ENCODE measurements around the gene NOTCH3. TPM values are rescaled to one million over a fixed set of nuclear protein-coding genes. Genes with fewer than 3 reads are reported as not detected.
A peak's percentile ranks its signal among the peaks of the same experiment; 100 is the strongest.

NOTCH3 gene
- total RNA-seq, 1 experiment from 2014 or later, result 153 TPM

- POLR2A ChIA-PET, result no interaction called here
- TF ChIP-seq, protein P1, sequence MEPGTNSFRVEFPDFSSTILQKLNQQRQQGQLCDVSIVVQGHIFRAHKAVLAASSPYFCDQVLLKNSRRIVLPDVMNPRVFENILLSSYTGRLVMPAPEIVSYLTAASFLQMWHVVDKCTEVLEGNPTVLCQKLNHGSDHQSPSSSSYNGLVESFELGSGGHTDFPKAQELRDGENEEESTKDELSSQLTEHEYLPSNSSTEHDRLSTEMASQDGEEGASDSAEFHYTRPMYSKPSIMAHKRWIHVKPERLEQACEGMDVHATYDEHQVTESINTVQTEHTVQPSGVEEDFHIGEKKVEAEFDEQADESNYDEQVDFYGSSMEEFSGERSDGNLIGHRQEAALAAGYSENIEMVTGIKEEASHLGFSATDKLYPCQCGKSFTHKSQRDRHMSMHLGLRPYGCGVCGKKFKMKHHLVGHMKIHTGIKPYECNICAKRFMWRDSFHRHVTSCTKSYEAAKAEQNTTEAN (CRISPR knock-in tag; IDR thresholded peaks at IDR 0.05), result no peak
- TF ChIP-seq CREB1 (CRISPR knock-in tag; IDR thresholded peaks at IDR 0.05) (no peak), USF2 (CRISPR knock-in tag; IDR thresholded peaks at IDR 0.05) (no peak), NFATC4 (CRISPR knock-in tag; IDR thresholded peaks at IDR 0.05) (no peak), ZNF263 (CRISPR knock-in tag; IDR thresholded peaks at IDR 0.05; ENCODE audit: low read depth) (no peak), EMX1 (CRISPR knock-in tag; IDR thresholded peaks at IDR 0.05) (no peak), CTCF (IDR thresholded peaks at IDR 0.05) (no peak)
- TF ChIP-seq, protein P2, sequence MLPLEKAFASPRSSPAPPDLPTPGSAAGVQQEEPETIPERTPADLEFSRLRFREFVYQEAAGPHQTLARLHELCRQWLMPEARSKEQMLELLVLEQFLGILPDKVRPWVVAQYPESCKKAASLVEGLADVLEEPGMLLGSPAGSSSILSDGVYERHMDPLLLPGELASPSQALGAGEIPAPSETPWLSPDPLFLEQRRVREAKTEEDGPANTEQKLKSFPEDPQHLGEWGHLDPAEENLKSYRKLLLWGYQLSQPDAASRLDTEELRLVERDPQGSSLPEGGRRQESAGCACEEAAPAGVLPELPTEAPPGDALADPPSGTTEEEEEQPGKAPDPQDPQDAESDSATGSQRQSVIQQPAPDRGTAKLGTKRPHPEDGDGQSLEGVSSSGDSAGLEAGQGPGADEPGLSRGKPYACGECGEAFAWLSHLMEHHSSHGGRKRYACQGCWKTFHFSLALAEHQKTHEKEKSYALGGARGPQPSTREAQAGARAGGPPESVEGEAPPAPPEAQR (CRISPR knock-in tag; IDR thresholded peaks at IDR 0.05), result no peak
- DNase-seq (ENCODE audit: low spot score) (no peak), ATAC-seq (no peak)
- Mint-ChIP-seq H3K27ac (no peak overlapping the region), H3K36me3 (peaks cover 40% of the 10 kb centered on the region), H3K27me3 (ENCODE audit: low read depth) (no peaks in the 10 kb centered on the region), H3K4me1 (peaks cover 6% of the 10 kb centered on the region; the same call in 1 of the 2 replicates), H3K4me3 (no peak overlapping the region), H3K9me3 (no peaks in the 10 kb centered on the region)
- CTCF ChIA-PET, result interaction anchor here (0.6 to 2.6 kb wide), 16 partner anchors 11 to 332 kb away, joined by 3 to 19 read pairs (median 4); partner anchors contain the start of gene EPHX3
Observed at GRCh38 chr19:15173746-15174404, 26.9 kb downstream of the NOTCH3 start.

GRCh38 chr19:15170345-15170744 is 30.4 kb downstream of the NOTCH3 start:
- Mint-ChIP-seq H3K36me3 (peaks cover 60% of the 10 kb centered on the region), H3K9me3 (peaks cover 18% of the 10 kb centered on the region), H3K27me3 (ENCODE audit: low read depth) (no peaks in the 10 kb centered on the region), H3K4me1 (no peaks in the 10 kb centered on the region), H3K4me3 (no peak overlapping the region), H3K27ac (no peak overlapping the region)
- CTCF ChIA-PET, result interaction anchor here (0.6 to 1.4 kb wide), 6 partner anchors 9 to 384 kb away, joined by 3 to 8 read pairs (median 4); no protein-coding TSS in a partner anchor
- DNase-seq (ENCODE audit: low spot score) (peak; percentile 82), ATAC-seq (peak; percentile 96)
- POLR2A ChIA-PET, result interaction anchor here (1.2 kb wide), 1 partner anchor 25 kb away, joined by 3 read pairs; no protein-coding TSS in a partner anchor
- no peak for TF ChIP-seq RORB (CRISPR knock-in tag; IDR thresholded peaks at IDR 0.05)
- TF ChIP-seq TP53 (CRISPR knock-in tag; IDR thresholded peaks at IDR 0.05), result no peak
- TF ChIP-seq NR1H2 (CRISPR knock-in tag; IDR thresholded peaks at IDR 0.05), result no peak
- TF ChIP-seq, protein P3, sequence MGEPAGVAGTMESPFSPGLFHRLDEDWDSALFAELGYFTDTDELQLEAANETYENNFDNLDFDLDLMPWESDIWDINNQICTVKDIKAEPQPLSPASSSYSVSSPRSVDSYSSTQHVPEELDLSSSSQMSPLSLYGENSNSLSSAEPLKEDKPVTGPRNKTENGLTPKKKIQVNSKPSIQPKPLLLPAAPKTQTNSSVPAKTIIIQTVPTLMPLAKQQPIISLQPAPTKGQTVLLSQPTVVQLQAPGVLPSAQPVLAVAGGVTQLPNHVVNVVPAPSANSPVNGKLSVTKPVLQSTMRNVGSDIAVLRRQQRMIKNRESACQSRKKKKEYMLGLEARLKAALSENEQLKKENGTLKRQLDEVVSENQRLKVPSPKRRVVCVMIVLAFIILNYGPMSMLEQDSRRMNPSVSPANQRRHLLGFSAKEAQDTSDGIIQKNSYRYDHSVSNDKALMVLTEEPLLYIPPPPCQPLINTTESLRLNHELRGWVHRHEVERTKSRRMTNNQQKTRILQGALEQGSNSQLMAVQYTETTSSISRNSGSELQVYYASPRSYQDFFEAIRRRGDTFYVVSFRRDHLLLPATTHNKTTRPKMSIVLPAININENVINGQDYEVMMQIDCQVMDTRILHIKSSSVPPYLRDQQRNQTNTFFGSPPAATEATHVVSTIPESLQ (CRISPR knock-in tag; IDR thresholded peaks at IDR 0.05), result no peak
- TF ChIP-seq TEAD4 (CRISPR knock-in tag; IDR thresholded peaks at IDR 0.05), result no peak
- TF ChIP-seq RELA (CRISPR knock-in tag; IDR thresholded peaks at IDR 0.05; ENCODE audit: borderline replicate concordance), result no peak
- TF ChIP-seq ZNF317 (CRISPR knock-in tag; IDR thresholded peaks at IDR 0.05; ENCODE audit: borderline replicate concordance, low read depth), result no peak
- no peak for TF ChIP-seq MYBL2 (CRISPR knock-in tag; IDR thresholded peaks at IDR 0.05)
- no peak for TF ChIP-seq NFE2L1 (CRISPR knock-in tag; IDR thresholded peaks at IDR 0.05)
- TF ChIP-seq, protein P4, sequence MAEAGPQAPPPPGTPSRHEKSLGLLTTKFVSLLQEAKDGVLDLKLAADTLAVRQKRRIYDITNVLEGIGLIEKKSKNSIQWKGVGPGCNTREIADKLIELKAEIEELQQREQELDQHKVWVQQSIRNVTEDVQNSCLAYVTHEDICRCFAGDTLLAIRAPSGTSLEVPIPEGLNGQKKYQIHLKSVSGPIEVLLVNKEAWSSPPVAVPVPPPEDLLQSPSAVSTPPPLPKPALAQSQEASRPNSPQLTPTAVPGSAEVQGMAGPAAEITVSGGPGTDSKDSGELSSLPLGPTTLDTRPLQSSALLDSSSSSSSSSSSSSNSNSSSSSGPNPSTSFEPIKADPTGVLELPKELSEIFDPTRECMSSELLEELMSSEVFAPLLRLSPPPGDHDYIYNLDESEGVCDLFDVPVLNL (CRISPR knock-in tag; IDR thresholded peaks at IDR 0.05; ENCODE audit: borderline replicate concordance, low read depth), result no peak
- TF ChIP-seq, protein P5, sequence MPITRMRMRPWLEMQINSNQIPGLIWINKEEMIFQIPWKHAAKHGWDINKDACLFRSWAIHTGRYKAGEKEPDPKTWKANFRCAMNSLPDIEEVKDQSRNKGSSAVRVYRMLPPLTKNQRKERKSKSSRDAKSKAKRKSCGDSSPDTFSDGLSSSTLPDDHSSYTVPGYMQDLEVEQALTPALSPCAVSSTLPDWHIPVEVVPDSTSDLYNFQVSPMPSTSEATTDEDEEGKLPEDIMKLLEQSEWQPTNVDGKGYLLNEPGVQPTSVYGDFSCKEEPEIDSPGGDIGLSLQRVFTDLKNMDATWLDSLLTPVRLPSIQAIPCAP (CRISPR knock-in tag; IDR thresholded peaks at IDR 0.05), result no peak
- no peak for TF ChIP-seq ZBTB21 (CRISPR knock-in tag; IDR thresholded peaks at IDR 0.05; ENCODE audit: borderline replicate concordance)
- no peak for TF ChIP-seq KAT7 (CRISPR knock-in tag; IDR thresholded peaks at IDR 0.05; ENCODE audit: borderline replicate concordance)
- no peak for TF ChIP-seq HMGXB4 (CRISPR knock-in tag; IDR thresholded peaks at IDR 0.05)
- TF ChIP-seq, protein P6, sequence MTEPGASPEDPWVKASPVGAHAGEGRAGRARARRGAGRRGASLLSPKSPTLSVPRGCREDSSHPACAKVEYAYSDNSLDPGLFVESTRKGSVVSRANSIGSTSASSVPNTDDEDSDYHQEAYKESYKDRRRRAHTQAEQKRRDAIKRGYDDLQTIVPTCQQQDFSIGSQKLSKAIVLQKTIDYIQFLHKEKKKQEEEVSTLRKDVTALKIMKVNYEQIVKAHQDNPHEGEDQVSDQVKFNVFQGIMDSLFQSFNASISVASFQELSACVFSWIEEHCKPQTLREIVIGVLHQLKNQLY (CRISPR knock-in tag; IDR thresholded peaks at IDR 0.05), result no peak

All from WTC11 (cell line).